Heart left ventricle (tissue), 16 donors: ENCODE measurements around the gene FAM32A. TPM values are rescaled to one million over a fixed set of nuclear protein-coding genes. Genes with fewer than 3 reads are reported as not detected.

Experiments
- ATAC-seq, 4 donors: fragments of 200-7000 bp; cut with Tn5 transposase; one replicate each; pipeline ENCODE4 v1.9.1; 2020 to 2022; ENCODE audit warnings: moderate library complexity in 4 of 4, mild to moderate bottlenecking in 3 of 4, moderate number of reproducible peaks in 1 of 4
- DNase-seq, 5 donors: peaks; one replicate each; pipeline ENCODE4 v3.0.0-alpha.2; 2020
- H3K27ac ChIP-seq, 12 donors: fragments of 200-600 bp; sonication (generic) in 4 of 12; one replicate each; pipeline versions ENCODE4 v1.5.0 to v1.8.0; 2016 to 2022; ENCODE audit warnings: mild to moderate bottlenecking in 2 of 12
- H3K27me3 ChIP-seq, 9 donors: fragments of 200-600 bp; sonication (generic) in 2 of 9; one replicate each; pipeline versions ENCODE4 v1.5.1 to v1.8.0; 2016 to 2022; ENCODE audit warnings: mild to moderate bottlenecking in 3 of 9
- H3K36me3 ChIP-seq, 9 donors: fragments of 200-600 bp; sonication (generic) in 2 of 9; one replicate each; pipeline versions ENCODE4 v1.5.0 to v1.8.0; 2018 to 2022; ENCODE audit warnings: mild to moderate bottlenecking in 2 of 9
- H3K4me1 ChIP-seq, 12 donors: fragments of 200-600 bp; sonication (generic) in 4 of 12; one replicate each; pipeline versions ENCODE4 v1.5.0 to v1.8.0; 2016 to 2022; ENCODE audit warnings: mild to moderate bottlenecking in 3 of 12
- H3K4me3 ChIP-seq, 12 donors: fragments of 200-600 bp; sonication (generic) in 4 of 12; one replicate each; pipeline versions ENCODE4 v1.5.0 to v1.8.0; 2017 to 2022; ENCODE audit warnings: mild to moderate bottlenecking in 9 of 12, moderate library complexity in 4 of 12
- H3K9me3 ChIP-seq, 12 donors: fragments of 200-600 bp; sonication (generic) in 4 of 12; one replicate each; pipeline versions ENCODE4 v1.5.0 to v1.8.0; 2016 to 2022; ENCODE audit warnings: mild to moderate bottlenecking in 1 of 12
- POLR2A ChIP-seq, 2 donors: fragments of 450-650 bp; IDR thresholded peaks; one replicate each; pipeline ENCODE4 v1.6.1; 2017; ENCODE audit warnings: antibody characterized with exemption in 2 of 2, mild to moderate bottlenecking in 2 of 2, moderate library complexity in 2 of 2
- WGBS, 4 donors: extraction: QIAGEN DNeasy Blood & Tissue Kit in 2 of 4; methylation state at CpG; one replicate each; pipeline versions ENCODE4 v1.1.5 to v1.1.7; 2013 to 2018; 5-methylcytosine and 5-hydroxymethylcytosine counted together
- intact Hi-C, 10 donors: fragments of 100-400 bp; cut with DNase I; formaldehyde crosslinking; loops; one replicate each; pipeline versions ENCODE4 v1.11.1 to v1.14.2; 2022
- polyA plus RNA-seq, 2 donors: library from polyadenylated mRNA; stranded (reverse); fragments of 200-250 nt; gene quantifications; one replicate each; pipeline ENCODE4 v1.2.3, GENCODE V29; 2013
- total RNA-seq, 9 donors: library from RNA; depleted of rRNA in 2 of 9; stranded (reverse); fragments of >200 nt in 2 of 9; fragmentation: NEBNext Ultra II Directional in 3 of 9; extraction: Animal tissue kit (Norgen Biotek cat#: 25700) in 3 of 9; gene quantifications; one replicate each; pipeline versions ENCODE4 v1.1.0 to v1.2.4, GENCODE V29; 2016 to 2023
- TF ChIP-seq, protein P1 (sequence below), 12 donors: fragments of 200-600 bp; sonication (generic) in 4 of 12; IDR thresholded peaks; one replicate each; pipeline versions ENCODE4 v1.5.0 to v1.8.0; 2018 to 2022; ENCODE audit warnings: antibody characterized with exemption in 12 of 12, mild to moderate bottlenecking in 5 of 12
- donor health status: ischemic (EF 13 %, LVEDD 7.1; RV severe dilation, severe dysfunction).
- donor health status: healthy with polysubstance abuse.
- donor health status: DM: no; HTN: yes; CAD: no.
- donor health status: DM: no; HTN: no; CAD: no.
- donor health status: ischemic (EF 25% LVEDD 6.9; RV normal size, moderate dysfunction).
- donor health status: ischemic (EF 25% LVEDD 5.7; RV mildly dilated, moderate dysfunction).
- donor health status: healthy.
- donor health status: DM: yes; HTN: yes; CAD: no.
- donor health status: ischemic (EF 35%, LVEDD 5.7; RV mildly dilated, moderate dysfunction).
- donor health status: nonischemic (EF 11% LVEDD 7.7; RV severe dilation, severe dysfunction).
- donor health status: DM: yes; HTN: yes; CAD: no.
- donor health status: PGD.
- donor health status: ischemic (EF 29% LVEDD 5.4; RV normal size, mild dysfunction).
- donor health status: nonischemic (EF 23%, LVEDD 6.1; RV moderate dilation, normal function).

Gene FAM32A
- total and polyA plus RNA-seq, 11 donors: 32.0 to 94.5 (median 37.5) TPM

DNA sequence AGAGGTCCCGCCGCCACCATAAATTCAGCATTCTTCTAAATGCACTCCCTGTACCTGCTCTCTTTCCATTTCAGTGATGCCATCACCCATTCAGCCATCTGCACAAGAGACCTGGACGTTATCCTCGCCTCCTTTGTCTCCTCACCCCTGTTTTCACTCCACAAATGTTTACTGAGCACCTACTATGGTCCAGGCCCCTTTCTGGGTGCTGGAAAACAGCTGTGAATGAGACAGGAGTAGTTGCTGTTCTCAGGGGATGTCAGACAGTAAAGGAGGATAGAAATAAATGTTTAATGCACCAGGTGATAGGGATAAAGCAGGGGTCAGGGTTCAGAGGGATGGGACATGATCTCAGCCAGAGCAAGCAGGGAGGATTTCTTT, 15.8 kb downstream of the FAM32A start:
- ATAC-seq: no peak
- intact Hi-C loops: no loop called here
- no peak overlapping the region for H3K4me3 ChIP-seq

DNA sequence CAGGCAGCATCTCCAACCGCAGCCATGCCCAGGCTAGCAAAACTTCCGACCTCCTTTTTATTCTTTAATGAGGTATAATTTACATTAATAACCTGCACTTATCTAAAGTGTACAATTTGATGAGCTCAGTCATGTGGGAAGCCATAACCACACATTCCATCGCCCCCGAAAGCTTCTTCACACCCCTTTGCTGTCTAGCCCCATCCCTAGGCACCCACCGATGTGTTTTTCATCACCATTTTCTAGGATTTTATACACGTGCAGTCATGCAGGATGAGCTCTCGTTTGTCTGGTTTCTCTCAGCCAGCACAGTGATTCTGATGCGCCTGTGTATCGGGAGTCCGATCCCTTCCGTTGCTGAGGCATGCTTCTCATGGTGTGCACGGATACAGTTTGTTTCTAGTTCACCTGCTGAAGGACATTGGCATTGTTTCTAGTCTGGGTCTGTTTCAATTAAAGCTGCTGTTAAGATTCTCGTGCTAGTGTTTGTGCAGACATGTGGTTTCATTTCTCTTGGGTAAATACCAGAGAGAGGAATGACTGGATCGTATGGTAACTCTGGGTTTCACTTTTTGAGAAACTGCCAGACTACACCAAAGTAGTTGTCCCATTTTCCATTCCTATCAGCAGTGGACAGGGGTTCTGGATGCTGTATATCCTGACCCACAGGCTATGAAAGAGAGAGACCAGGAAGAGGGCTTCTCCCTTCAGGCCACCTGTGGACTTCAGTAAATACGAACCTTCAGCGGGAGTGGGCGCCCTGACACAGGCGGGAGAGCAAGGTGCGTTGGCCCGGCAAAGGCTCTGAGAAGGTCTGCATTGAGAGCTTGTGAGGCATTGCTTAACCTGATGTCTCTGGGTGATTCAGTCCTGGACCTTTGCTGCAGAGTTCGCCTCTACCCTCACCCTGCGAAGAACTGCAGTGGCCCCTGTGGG, 17.4 kb downstream of the FAM32A start:
- ATAC-seq (no peak), DNase-seq (peak in 1 of 5 donors; percentile 11)
- H3K9me3 ChIP-seq: no peaks in the 10 kb centered on the region
- intact Hi-C loops: no loop called here
- 85 to 88% (median 87%) methylated on average over 21 to 22 of the region's 22 CpGs for WGBS, 4 donors
- TF ChIP-seq, protein P1, sequence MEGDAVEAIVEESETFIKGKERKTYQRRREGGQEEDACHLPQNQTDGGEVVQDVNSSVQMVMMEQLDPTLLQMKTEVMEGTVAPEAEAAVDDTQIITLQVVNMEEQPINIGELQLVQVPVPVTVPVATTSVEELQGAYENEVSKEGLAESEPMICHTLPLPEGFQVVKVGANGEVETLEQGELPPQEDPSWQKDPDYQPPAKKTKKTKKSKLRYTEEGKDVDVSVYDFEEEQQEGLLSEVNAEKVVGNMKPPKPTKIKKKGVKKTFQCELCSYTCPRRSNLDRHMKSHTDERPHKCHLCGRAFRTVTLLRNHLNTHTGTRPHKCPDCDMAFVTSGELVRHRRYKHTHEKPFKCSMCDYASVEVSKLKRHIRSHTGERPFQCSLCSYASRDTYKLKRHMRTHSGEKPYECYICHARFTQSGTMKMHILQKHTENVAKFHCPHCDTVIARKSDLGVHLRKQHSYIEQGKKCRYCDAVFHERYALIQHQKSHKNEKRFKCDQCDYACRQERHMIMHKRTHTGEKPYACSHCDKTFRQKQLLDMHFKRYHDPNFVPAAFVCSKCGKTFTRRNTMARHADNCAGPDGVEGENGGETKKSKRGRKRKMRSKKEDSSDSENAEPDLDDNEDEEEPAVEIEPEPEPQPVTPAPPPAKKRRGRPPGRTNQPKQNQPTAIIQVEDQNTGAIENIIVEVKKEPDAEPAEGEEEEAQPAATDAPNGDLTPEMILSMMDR (IDR thresholded peaks at IDR 0.05): no peak
- no peak for TF ChIP-seq POLR2A (IDR thresholded peaks at IDR 0.05)
- H3K36me3 ChIP-seq: peaks cover 0 to 65% (median 42%) of the 10 kb centered on the region in 9 donors
- no peak overlapping the region for H3K27ac ChIP-seq
- peaks cover 10 to 45% (median 23%) of the 10 kb centered on the region in 12 donors for H3K4me1 ChIP-seq
- no peaks in the 10 kb centered on the region for H3K27me3 ChIP-seq
- no peak overlapping the region for H3K4me3 ChIP-seq

More for the DNA sequence above, 15.8 kb downstream of the FAM32A start:
- H3K36me3 ChIP-seq: peaks cover 0 to 50% (median 41%) of the 10 kb centered on the region in 9 donors
- no peak for DNase-seq
- no peak overlapping the region for H3K27ac ChIP-seq
- WGBS, 4 donors: 85 to 91% (median 89%) methylated on average over 4 of the region's 4 CpGs
- no peaks in the 10 kb centered on the region for H3K27me3 ChIP-seq
- peaks cover 10 to 47% (median 28%) of the 10 kb centered on the region in 12 donors for H3K4me1 ChIP-seq
- no peak for TF ChIP-seq POLR2A (IDR thresholded peaks at IDR 0.05)
- TF ChIP-seq, protein P1 (IDR thresholded peaks at IDR 0.05): no peak
- H3K9me3 ChIP-seq: no peaks in the 10 kb centered on the region

DNA sequence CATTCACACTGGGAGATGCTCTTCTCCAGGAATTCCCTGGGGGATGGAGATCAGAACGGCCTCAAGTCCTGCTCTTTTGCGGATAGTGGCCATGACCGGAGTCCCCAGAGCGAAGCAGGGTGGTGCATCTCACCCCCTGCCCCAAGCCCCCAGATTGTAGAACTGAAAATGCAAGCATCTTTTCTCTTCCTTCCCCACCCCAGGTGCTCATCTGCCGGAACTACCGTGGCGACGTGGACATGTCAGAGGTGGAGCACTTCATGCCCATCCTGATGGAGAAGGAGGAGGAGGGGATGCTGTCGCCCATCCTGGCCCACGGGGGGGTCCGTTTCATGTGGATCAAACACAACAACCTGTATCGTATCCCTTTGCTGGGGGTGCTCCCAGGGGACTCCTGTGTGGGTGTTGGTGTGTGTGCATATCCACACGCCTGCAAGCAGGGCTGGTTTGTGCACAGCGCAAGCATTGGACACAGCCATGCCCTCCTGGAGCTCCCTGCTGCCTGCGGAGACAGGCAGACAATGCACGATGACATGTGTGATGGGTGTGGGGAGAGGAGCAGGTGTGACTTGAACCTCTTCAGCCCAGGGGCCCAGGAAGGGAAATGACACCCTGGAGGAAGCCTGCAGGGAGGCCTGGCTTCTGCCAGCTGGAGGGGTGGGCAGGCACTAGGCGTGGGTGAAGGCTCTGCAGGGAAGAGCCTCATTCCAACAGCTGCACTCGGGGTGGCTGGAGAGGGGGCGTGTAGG, 18.2 kb downstream of the FAM32A start:
- Histone ChIP-seq H3K27me3 (no peaks in the 10 kb centered on the region), H3K9me3 (no peaks in the 10 kb centered on the region), H3K4me1 (peaks cover 9 to 42% (median 22%) of the 10 kb centered on the region in 12 donors), H3K27ac (no peak overlapping the region), H3K4me3 (no peak overlapping the region), H3K36me3 (peaks cover 0 to 73% (median 50%) of the 10 kb centered on the region in 9 donors)
- peak in 1 of 5 donors; percentile 40 for DNase-seq
- 88 to 93% (median 91%) methylated on average over 18 to 19 of the region's 19 CpGs for WGBS, 4 donors
- intact Hi-C loops: no loop called here
- no peak for ATAC-seq
- no peak for TF ChIP-seq POLR2A (IDR thresholded peaks at IDR 0.05)
- TF ChIP-seq, protein P1 (IDR thresholded peaks at IDR 0.05): no peak

DNA sequence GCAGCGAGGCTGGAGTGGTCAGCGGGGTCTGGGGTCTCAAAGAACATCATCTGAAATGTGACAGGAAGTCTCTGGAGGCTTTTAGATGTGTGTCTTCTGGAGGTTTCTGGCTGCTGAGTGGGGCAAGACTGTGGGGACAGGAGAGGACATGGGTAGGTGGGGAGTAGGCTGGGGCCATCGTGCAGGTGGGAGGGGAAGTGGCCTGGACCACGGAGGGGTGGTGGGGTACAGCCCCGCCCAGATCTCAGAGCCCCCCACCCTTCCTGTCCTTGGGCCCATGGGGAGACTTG, 18.7 kb downstream of the FAM32A start:
- Histone ChIP-seq H3K9me3 (no peaks in the 10 kb centered on the region), H3K27ac (no peak overlapping the region), H3K27me3 (no peaks in the 10 kb centered on the region), H3K4me1 (peaks cover 6 to 36% (median 17%) of the 10 kb centered on the region in 12 donors), H3K4me3 (no peak overlapping the region), H3K36me3 (peaks cover 2 to 78% (median 55%) of the 10 kb centered on the region in 9 donors)
- whole genome bisulfite sequencing, 4 donors: 80 to 93% (median 83%) methylated on average over 5 of the region's 5 CpGs
- DNase-seq: no peak
- no peak for ATAC-seq
- intact Hi-C loops: no loop called here
- TF ChIP-seq POLR2A (IDR thresholded peaks at IDR 0.05): no peak
- TF ChIP-seq, protein P1 (IDR thresholded peaks at IDR 0.05): no peak
